SK-N-MC (cell line): ENCODE measurements around the gene S100A4.

Source experiments
- EZH2 ChIP-seq: fragments of 200-600 bp; sonication (generic); IDR thresholded peaks from one replicate; pipeline ENCODE4 v1.6.1; 2017; ENCODE audit warnings: antibody characterized with exemption
- FOXP2 ChIP-seq: optimal IDR thresholded peaks from 2 replicates; pipeline ENCODE3; 2011; ENCODE audit warnings: mild to moderate bottlenecking, moderate library complexity; ENCODE audit not compliant: insufficient read depth; ENCODE audit errors: extremely low read length, control extremely low read depth
- POLR2AphosphoS5 ChIP-seq: IDR thresholded peaks from 2 replicates; pipeline ENCODE4 v1.6.1; 2012; ENCODE audit warnings: mild to moderate bottlenecking, low read depth, low read length, borderline replicate concordance

GRCh38 chr1:153520818-153521476 is 24.7 kb downstream of the S100A4 start:
- TF ChIP-seq POLR2AphosphoS5, result no peak
- TF ChIP-seq EZH2, result no peak
- TF ChIP-seq FOXP2, result no peak
